Cardiac muscle cell (in vitro differentiated cells and primary cell): Measurements from ENCODE around the gene GTF2IRD1. TPM values are rescaled to one million over a fixed set of nuclear protein-coding genes. Genes with fewer than 3 reads are reported as not detected.
"Not testable (repeated sequence)": the region's sequence is repeated elsewhere in the genome, so short reads cannot be mapped to it uniquely, and the experiment has no call there.

Experiments
- DNase-seq, 2 donors: peaks; one replicate each; pipeline versions ENCODE4 v3.0.0 to v3.0.0-alpha.2; 2010 to 2017; ENCODE audit warnings: low read depth in 1 of 2, low spot score in 1 of 2
- H3K27ac ChIP-seq: fragments of 200-600 bp; sonication (generic); 2 replicates; pipeline ENCODE4 v1.5.1; 2016
- H3K27me3 ChIP-seq: fragments of 200-600 bp; sonication (generic); 2 replicates; pipeline ENCODE4 v1.6.0; 2016; ENCODE audit warnings: control low read depth
- H3K36me3 ChIP-seq: fragments of 200-600 bp; sonication (generic); 2 replicates; pipeline ENCODE4 v1.5.1; 2016; ENCODE audit warnings: control low read depth
- H3K4me1 ChIP-seq: fragments of 200-600 bp; sonication (generic); 2 replicates; pipeline ENCODE4 v1.8.1; 2017; ENCODE audit warnings: low read depth, mild to moderate bottlenecking, mixed run types
- H3K4me3 ChIP-seq: fragments of 200-600 bp; sonication (generic); 2 replicates; pipeline ENCODE4 v1.5.1; 2016; ENCODE audit warnings: mild to moderate bottlenecking
- H3K9me3 ChIP-seq: fragments of 200-600 bp; sonication (generic); 2 replicates; pipeline ENCODE4 v1.5.1; 2017; ENCODE audit warnings: low read depth, mild to moderate bottlenecking, control low read depth
- polyA plus RNA-seq: library from polyadenylated mRNA; unstranded; fragments of >200 nt; fragmentation: Nextera tagmentation; extraction: Ambion mirVana; gene quantifications from 2 replicates; pipeline ENCODE4 v1.2.1, GENCODE V29; 2016
- total RNA-seq: library from RNA; depleted of rRNA; stranded (reverse); fragments of >200 nt; gene quantifications from 2 replicates; pipeline ENCODE4 v1.2.3, GENCODE V29; 2016
- TF ChIP-seq, protein P1 (sequence below): IDR thresholded peaks from 2 replicates; pipeline ENCODE4 v1.5.1; 2012; ENCODE audit warnings: low read depth, mild to moderate bottlenecking, low read length

GTF2IRD1 gene
- total and polyA plus RNA-seq, 2 experiments from 2014 or later: 29.6 to 51.4 TPM

GRCh38 chr7:74417419-74417971, 36.2 kb upstream of the GTF2IRD1 start:
- H3K36me3 ChIP-seq: no peaks in the 10 kb centered on the region
- no peaks in the 10 kb centered on the region for H3K27me3 ChIP-seq
- no peaks in the 10 kb centered on the region for H3K9me3 ChIP-seq
- H3K27ac ChIP-seq: no peak overlapping the region
- no peak overlapping the region for H3K4me3 ChIP-seq
- TF ChIP-seq, protein P1, sequence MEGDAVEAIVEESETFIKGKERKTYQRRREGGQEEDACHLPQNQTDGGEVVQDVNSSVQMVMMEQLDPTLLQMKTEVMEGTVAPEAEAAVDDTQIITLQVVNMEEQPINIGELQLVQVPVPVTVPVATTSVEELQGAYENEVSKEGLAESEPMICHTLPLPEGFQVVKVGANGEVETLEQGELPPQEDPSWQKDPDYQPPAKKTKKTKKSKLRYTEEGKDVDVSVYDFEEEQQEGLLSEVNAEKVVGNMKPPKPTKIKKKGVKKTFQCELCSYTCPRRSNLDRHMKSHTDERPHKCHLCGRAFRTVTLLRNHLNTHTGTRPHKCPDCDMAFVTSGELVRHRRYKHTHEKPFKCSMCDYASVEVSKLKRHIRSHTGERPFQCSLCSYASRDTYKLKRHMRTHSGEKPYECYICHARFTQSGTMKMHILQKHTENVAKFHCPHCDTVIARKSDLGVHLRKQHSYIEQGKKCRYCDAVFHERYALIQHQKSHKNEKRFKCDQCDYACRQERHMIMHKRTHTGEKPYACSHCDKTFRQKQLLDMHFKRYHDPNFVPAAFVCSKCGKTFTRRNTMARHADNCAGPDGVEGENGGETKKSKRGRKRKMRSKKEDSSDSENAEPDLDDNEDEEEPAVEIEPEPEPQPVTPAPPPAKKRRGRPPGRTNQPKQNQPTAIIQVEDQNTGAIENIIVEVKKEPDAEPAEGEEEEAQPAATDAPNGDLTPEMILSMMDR: peak; percentile 94
- H3K4me1 ChIP-seq: no peaks in the 10 kb centered on the region
- DNase-seq: peak; percentile 78 to 80

- Histone ChIP-seq H3K4me3 (no peak overlapping the region), H3K27me3 (no peaks in the 10 kb centered on the region), H3K4me1 (no peaks in the 10 kb centered on the region), H3K36me3 (no peaks in the 10 kb centered on the region), H3K9me3 (no peaks in the 10 kb centered on the region), H3K27ac (no peak overlapping the region)
- TF ChIP-seq, protein P1: no peak
- no peak for DNase-seq
Observed at GRCh38 chr7:74418076-74418475, 35.6 kb upstream of the GTF2IRD1 start.

DNA sequence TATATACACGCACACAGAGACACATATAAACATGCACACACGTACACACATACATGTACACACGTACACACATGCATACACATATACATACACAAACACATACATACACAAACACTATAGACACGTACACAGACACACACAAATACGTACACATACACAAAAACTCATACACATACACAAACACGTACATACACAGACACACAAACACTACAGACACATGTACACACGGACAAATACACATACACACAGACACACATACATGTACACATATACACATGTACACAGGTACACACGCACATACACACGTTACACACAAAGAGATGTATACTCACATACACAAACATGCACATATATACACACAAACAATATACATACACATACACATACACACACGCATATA, 35.2 kb upstream of the GTF2IRD1 start:
- DNase-seq: no peak
- Histone ChIP-seq H3K27me3 (no peaks in the 10 kb centered on the region), H3K36me3 (no peaks in the 10 kb centered on the region), H3K4me1 (no peaks in the 10 kb centered on the region), H3K4me3 (no peak overlapping the region), H3K27ac (no peak overlapping the region), H3K9me3 (no peaks in the 10 kb centered on the region)
- TF ChIP-seq, protein P1: no peak

DNA sequence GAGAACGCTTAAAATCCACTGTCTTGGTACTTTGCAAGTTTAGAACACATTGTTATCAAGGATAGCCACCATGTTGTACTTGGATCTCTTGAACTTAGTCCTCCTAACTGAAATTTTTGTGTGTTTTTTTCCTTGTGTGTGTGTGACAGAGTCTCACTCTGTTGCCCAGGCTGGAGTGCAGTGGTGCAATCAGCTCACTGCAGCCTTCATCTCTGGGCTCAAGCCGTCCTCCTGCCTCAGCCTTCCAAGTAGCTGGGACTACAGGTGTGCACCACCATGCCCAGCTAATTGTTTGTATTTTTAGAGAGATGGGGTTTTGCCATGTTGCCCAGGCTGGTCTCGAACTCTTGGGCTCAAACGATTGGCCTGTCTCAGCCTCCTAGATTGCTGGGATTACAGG, 34.5 kb upstream of the GTF2IRD1 start:
- H3K27me3 ChIP-seq, DNase-seq, H3K9me3 ChIP-seq, H3K4me1 ChIP-seq, H3K4me3 ChIP-seq, H3K36me3 ChIP-seq, H3K27ac ChIP-seq: not testable (repeated sequence)

DNA sequence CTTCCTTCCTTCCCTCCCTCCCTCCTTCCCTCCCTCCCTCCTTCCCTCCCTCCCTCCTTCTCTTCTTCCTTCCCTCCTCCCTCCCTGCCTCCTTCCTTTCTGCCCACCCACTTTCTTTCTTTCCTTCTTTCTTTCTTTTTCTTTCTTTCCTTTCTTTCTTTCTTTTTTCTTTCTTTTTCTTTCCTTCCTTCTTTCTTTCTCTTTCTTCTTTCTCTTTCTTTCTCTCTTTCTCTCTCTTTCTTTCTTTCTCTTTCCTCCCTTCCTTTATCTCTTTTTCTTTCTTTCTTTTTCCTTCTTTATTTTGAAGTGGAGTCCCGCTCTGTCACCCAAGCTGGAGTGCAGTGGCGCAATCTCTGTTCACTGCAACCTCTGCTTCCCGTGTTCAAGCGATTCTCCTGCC, 33.7 kb upstream of the GTF2IRD1 start:
- no peaks in the 10 kb centered on the region for H3K36me3 ChIP-seq
- no peaks in the 10 kb centered on the region for H3K27me3 ChIP-seq
- H3K4me1 ChIP-seq: no peaks in the 10 kb centered on the region
- H3K4me3 ChIP-seq: no peak overlapping the region
- TF ChIP-seq, protein P1: no peak
- no peaks in the 10 kb centered on the region for H3K9me3 ChIP-seq
- DNase-seq: no peak
- no peak overlapping the region for H3K27ac ChIP-seq

DNA sequence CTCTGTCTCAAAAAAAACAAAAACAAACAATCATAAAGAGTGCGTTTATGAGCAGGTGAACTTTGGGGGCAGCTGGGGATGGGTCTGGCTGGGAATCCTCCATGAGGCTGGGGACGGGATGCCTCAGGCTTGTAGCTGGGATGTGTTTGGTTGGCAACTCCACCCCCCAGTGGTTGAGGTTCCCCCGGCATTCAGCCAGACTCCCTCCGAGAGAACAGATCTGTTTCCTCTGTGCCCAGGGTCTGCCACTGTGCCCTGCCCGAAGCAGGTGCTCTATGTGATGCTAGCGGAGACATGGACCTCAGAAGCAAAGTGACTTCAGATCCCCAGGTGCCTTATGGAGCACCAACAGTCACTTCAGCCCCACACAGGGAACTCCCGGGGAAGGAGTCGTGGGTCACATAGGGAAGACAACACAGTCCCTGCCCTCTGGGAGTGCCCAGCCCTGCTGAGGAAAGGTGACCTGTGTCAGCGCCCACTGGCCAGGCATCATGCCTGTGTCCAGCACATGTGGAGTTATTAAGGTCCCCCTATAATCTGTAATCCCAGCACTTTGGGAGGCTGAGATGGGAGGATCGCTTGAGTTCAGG, 29.3 kb upstream of the GTF2IRD1 start:
- TF ChIP-seq, protein P1: no peak
- H3K27me3 ChIP-seq: no peaks in the 10 kb centered on the region

More for the DNA sequence above, 29.3 kb upstream of the GTF2IRD1 start:
- no peaks in the 10 kb centered on the region for H3K4me1 ChIP-seq
- H3K36me3 ChIP-seq: no peaks in the 10 kb centered on the region
- H3K4me3 ChIP-seq: no peak overlapping the region
- DNase-seq: no peak
- H3K9me3 ChIP-seq: no peaks in the 10 kb centered on the region
- H3K27ac ChIP-seq: no peak overlapping the region
